Measurements from ENCODE around the gene NBAS.

NBAS gene

GRCh38 chr2:15315411-15315810 lies 245.7 kb downstream of the NBAS start:
- no peak for DNase-seq

- no peak for DNase-seq
Observed at GRCh38 chr2:15313657-15314056, 247.5 kb downstream of the NBAS start.

- DNase-seq, result no peak
Observed at GRCh38 chr2:15311926-15312325, 249.2 kb downstream of the NBAS start.

GRCh38 chr2:15311201-15311907 lies 249.8 kb downstream of the NBAS start:
- no peak for DNase-seq

GRCh38 chr2:15307526-15307925 lies 253.6 kb downstream of the NBAS start:
- no peak for DNase-seq

GRCh38 chr2:15306706-15307105 lies 254.4 kb downstream of the NBAS start:
- DNase-seq, result no peak

- no peak for DNase-seq
Observed at GRCh38 chr2:15303874-15304273, 257.3 kb downstream of the NBAS start.

GRCh38 chr2:15302154-15302553 lies 259.0 kb downstream of the NBAS start:
- peak in 2 of 58 donors; percentile 2 to 20 for DNase-seq

GRCh38 chr2:15300624-15301573 lies 260.2 kb downstream of the NBAS start:
- peak in 8 of 58 donors; percentile 4 to 20 (median 12) for DNase-seq

- DNase-seq, result no peak
Observed at GRCh38 chr2:15299904-15300520, 261.1 kb downstream of the NBAS start.

GRCh38 chr2:15298770-15299169 lies 262.4 kb downstream of the NBAS start:
- no peak for DNase-seq

- no peak for DNase-seq
Observed at GRCh38 chr2:15293262-15293937, 267.7 kb downstream of the NBAS start.

GRCh38 chr2:15287447-15288184 lies 273.5 kb downstream of the NBAS start:
- DNase-seq, result no peak

GRCh38 chr2:15284614-15285013 lies 276.5 kb downstream of the NBAS start:
- DNase-seq, result no peak

GRCh38 chr2:15281681-15282080 lies 279.5 kb downstream of the NBAS start:
- DNase-seq, result no peak

- DNase-seq, result no peak
Observed at GRCh38 chr2:15279201-15279876, 281.8 kb downstream of the NBAS start.

- no peak for DNase-seq
Observed at GRCh38 chr2:15278296-15278695, 282.8 kb downstream of the NBAS start.

- no peak for DNase-seq
Observed at GRCh38 chr2:15275346-15275745, 285.8 kb downstream of the NBAS start.

- DNase-seq, result no peak
Observed at GRCh38 chr2:15273452-15273851, 287.7 kb downstream of the NBAS start.

GRCh38 chr2:15272942-15273341 lies 288.2 kb downstream of the NBAS start:
- DNase-seq, result no peak

Data from anterior cingulate cortex (tissue), 58 donors.